Posterior vena cava (tissue), 2 donors: ENCODE data around the gene ZIM2. TPM values are rescaled to one million over a fixed set of nuclear protein-coding genes. Genes with fewer than 3 reads are reported as not detected.
A peak's percentile ranks its signal among the peaks of the same experiment; 100 is the strongest.
"Not testable (repeated sequence)": the region's sequence is repeated elsewhere in the genome, so short reads cannot be mapped to it uniquely, and the experiment has no call there.

ENCODE experiments used
- DNase-seq: peaks from one replicate; pipeline ENCODE4 v3.0.0-alpha.2; 2020; ENCODE audit warnings: low spot score
- intact Hi-C, 2 donors: fragments of 100-400 bp; cut with DNase I; formaldehyde crosslinking; loops; one replicate each; pipeline versions ENCODE4 v1.14.1 to v1.14.2; 2022 to 2023
- long read RNA-seq, 2 donors: library from polyadenylated mRNA; unstranded; transcript quantifications; one replicate each; pipeline ENCODE4 v2.0.0, GENCODE V29; 2020 to 2021
- total RNA-seq, 2 donors: library from RNA; stranded (reverse); fragmentation: NEBNext Ultra II Directional; extraction: Animal tissue kit (Norgen Biotek cat#: 25700); gene quantifications; one replicate each; pipeline ENCODE4 v1.2.1, GENCODE V29; 2021
- donor health status: DM: yes; HTN: yes; CAD: no.
- donor health status: DM: yes; HTN: yes; CAD: no.

Gene ZIM2
- 1 to 10 TPM in 1 of 2 donors, under 1 TPM in 1; 0.33 to 1.1 TPM for total RNA-seq
- long read RNA-seq, donor 1: 0 reads
- long read RNA-seq, donor 2, partial matches to known transcripts: 0 of 1 reads
- long read RNA-seq, donor 2, other reads (novel, unspliced or antisense): 1 of 1 reads

GRCh38 chr19:56840451-56841192 is at the start of gene ZIM2, which contains the start of gene PEG3:
TSS of gene ZIM2 (minus strand) at chr19:56840726. CDS start at chr19:56824277, 16,449 bp downstream.
TSS of gene PEG3 (minus strand) at chr19:56840726. CDS start at chr19:56824655, 16,071 bp downstream.
- DNase-seq: peak; percentile 87

GRCh38 chr19:56885173-56885985 is 44.9 kb upstream of the ZIM2 start:
- intact Hi-C loops: no loop called here
- no peak for DNase-seq

More at GRCh38 chr19:56840451-56841192, at the start of gene ZIM2, which contains the start of gene PEG3:
- intact Hi-C loops: no loop called here

DNA sequence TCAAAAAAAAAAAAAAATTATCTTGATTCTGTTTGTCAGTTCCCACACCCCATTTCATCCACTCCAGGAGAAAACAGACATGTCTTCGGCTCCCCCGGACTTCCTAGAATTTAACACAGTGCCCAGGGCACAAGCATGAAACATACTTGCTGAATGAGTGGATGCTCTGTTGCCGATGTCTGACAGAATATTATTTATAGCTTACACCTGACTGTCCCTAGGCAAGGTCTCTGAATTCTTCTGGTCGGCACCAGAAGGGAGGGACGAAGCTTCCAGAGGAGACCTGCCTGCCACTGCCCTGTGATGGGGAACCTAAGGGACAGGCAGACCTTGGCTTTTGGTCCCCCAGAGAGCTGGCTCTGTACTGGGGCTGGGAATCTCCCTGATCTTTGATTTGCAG is 43.9 kb upstream of the ZIM2 start:
- intact Hi-C loops: no loop called here
- no peak for DNase-seq

GRCh38 chr19:56880592-56881190 is 40.2 kb upstream of the ZIM2 start:
- intact Hi-C loops: no loop called here
- DNase-seq: no peak

- intact Hi-C loops: no loop called here
- DNase-seq: no peak
Measured at GRCh38 chr19:56877069-56877715, 36.7 kb upstream of the ZIM2 start.

DNA sequence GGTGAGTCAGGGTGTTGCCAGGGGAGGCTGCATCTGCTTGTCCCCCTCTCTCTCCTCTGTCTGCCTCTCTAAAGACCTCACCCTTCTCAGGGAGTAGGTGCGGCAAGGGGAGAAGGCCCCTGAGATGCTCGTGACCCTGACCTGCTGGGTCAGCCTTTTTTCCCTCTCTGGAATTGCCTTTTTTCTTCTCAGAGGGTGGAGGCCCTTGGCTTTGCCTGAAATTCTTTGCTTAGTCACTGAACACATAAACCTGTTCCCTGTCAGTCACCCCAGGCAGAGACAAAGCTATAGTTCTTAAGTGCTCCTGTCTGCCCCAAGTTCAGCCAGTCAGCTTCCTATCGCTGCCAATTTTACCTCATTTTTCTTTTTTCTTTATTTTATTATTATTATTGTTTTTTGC is 35.2 kb upstream of the ZIM2 start:
- intact Hi-C loops: no loop called here
- no peak for DNase-seq

DNA sequence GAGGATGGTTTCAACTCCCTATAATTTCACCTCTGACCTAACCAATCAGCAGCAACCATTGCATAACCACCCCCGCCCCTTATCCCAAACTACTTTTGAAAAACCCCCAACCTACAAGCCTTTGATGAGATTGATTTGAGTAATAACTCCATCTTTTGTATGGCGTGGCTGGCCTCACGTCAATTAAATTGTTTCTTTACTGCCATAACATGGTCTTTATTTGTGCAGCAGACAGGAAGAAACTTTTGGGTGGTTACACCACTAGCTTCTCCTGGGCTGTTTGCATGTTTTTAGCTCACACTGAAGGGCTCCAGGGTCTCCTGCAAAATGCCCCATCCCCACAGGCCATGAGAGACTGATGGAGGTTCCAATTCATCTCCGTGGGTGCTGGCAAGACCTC is 34.0 kb upstream of the ZIM2 start:
- intact Hi-C loops: no loop called here
- no peak for DNase-seq

GRCh38 chr19:56873493-56873892 is 33.0 kb upstream of the ZIM2 start:
- DNase-seq: no peak
- intact Hi-C loops: no loop called here

DNA sequence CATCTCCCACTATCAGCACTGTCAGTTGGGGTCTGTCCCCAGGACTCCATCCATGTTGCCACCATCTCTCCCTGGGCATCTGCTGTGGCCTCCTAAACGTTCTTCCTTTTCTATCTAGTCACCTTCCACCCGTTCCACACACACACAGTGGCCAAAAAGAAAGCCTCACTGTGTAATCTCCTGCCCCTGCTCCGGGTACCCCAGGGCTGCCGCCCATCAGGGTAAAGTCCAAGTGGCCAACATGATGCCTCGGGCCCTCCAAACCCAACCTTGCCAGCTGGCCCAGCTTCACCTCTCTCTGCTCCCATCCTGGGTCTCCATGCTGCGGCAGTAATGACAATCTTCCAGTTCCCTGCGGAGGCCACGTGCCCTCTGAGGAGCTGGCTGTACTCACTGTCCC is 29.4 kb upstream of the ZIM2 start:
- intact Hi-C loops: no loop called here
- peak; percentile 66 for DNase-seq

DNA sequence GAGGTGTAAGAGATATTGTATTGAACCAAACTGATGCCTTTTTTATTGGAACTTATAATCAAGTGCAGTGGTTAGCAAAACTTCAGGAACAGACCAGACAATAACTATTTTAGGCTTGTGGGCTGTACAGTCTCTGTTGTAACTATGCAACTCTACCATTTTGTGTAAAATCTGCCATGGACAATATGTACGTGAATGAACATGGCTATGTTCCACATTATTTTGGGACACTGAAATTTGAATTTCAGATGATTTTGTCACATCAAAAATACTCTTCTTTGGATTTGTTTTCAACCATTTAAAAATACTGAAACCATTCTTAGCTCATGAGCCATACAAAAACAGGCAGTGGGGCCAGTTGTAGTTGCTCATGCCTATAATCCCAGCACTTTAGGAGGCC is 27.9 kb upstream of the ZIM2 start:
- intact Hi-C loops: no loop called here
- DNase-seq: no peak

DNA sequence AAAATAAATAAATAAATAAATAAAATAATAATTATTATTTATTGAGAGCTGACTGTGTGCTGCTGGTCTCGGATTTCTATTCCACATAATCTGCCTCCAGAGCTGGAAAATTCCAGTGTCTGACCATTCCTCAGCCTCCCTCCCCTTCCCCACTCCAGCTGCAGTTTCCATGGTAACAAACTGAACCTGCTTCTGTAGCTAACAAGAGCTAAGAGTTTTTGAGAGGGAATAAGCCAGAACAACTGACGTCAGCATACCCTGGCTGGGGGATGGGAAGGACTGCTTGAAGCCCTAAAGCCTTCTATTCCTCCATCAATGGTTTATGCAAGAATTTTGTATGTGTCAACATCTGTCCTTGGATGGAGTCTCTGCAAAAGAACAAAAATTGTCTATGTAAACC is 26.0 kb upstream of the ZIM2 start:
- intact Hi-C loops: no loop called here

GRCh38 chr19:56864443-56865125 is 24.1 kb upstream of the ZIM2 start:
- DNase-seq: no peak
- intact Hi-C loops: no loop called here

More for the DNA sequence above, 26.0 kb upstream of the ZIM2 start:
- no peak for DNase-seq

DNA sequence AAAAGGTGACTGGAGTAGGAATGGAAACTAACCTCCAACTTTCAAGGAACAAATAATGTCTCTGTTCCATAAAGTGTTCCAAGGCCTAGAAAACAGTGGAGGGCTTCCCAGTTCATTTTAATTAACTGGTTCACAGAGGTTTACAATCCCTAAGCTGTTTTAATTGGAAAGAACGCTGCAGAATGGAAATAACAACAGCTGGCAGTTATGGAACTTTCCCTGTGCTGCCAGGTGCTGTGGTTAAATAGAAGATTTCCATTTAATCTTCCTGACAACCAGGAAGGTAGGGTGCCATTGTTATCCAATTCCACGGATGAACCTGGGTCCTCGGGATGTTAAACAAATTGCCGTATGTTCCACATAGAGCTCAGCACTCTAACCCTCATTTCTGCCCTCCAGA is 22.2 kb upstream of the ZIM2 start:
- no peak for DNase-seq
- intact Hi-C loops: no loop called here

DNA sequence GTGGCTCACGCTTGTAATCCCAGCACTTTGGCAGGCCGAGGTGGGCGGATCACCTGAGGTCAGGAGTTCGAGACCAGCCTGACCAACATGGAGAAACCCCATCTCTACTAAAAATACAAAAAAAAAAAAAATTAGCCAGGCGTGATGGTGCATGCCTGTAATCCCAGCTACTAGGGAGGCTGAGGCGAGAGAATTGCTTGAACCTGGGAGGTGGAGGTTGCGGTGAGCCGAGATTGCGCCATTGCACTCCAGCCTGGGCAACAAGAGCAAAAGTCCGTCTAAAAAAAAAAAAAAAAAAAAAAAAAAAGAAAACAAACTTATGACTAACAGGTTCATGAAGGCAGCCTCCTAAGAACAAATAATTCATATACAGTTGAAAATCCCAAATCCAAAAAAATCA is 19.9 kb upstream of the ZIM2 start:
- intact Hi-C loops, DNase-seq: not testable (repeated sequence)

- intact Hi-C loops: no loop called here
Measured at GRCh38 chr19:56858026-56858425, 17.5 kb upstream of the ZIM2 start.

DNA sequence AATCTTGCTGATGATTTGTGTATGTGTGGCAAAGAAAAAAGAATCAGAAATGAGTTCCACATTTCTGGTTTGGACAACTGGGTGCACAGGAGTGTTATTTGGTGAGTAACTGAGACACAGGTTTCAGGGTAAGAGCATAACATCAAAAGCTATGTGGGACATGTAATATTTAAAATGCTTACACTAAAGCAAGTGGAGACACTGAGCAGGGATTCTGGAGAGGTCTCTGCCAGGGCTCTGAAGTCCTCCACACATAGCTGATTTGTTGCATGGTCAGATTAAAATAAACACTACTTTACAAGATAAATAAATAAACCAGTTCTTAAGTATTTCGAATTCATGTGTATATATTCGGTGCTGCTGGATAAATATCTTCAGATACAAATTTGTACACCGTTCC is 16.3 kb upstream of the ZIM2 start:
- intact Hi-C loops: no loop called here
- no peak for DNase-seq

More at GRCh38 chr19:56858026-56858425, 17.5 kb upstream of the ZIM2 start:
- no peak for DNase-seq

GRCh38 chr19:56852361-56852760 is 11.8 kb upstream of the ZIM2 start:
- intact Hi-C loops, DNase-seq: not testable (repeated sequence)

- DNase-seq: no peak
- intact Hi-C loops: no loop called here
Measured at GRCh38 chr19:56848166-56848565, 7.6 kb upstream of the ZIM2 start.

DNA sequence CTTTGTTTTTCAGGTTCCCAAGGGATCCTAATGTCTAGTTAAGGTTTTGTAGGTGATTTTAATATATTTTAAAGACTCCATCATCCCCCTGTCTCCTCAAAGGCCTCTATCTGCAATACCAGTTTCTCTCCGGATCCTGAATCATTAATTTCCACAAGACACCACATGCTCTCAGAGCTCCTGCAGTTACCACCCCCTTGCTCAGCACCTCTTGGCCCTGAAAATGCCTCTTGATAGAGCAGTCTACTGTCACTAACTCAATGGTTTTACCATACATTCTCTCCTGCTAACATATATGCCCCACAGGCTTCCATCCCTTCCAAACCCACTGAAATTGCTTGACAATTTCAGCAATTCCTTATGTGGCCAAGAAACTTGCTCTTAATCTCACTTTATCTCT is 1.9 kb upstream of the ZIM2 start:
- no peak for DNase-seq
- intact Hi-C loops: no loop called here
